Vagina (tissue), 2 donors: ENCODE measurements around the gene ADIG.

Experiments used
- CTCF ChIP-seq, 3 experiments: fragments of 450-650 bp in 2 of 3; fragments of 200-600 bp in 1 of 3; sonication (generic) in 1 of 3; IDR thresholded peaks; one replicate each; pipeline ENCODE4 v1.5.1; 2017 to 2019; ENCODE audit warnings: antibody characterized with exemption in 3 of 3, mild to moderate bottlenecking in 2 of 3, moderate library complexity in 2 of 3
- POLR2A ChIP-seq, 2 donors: fragments of 450-650 bp; IDR thresholded peaks; one replicate each; pipeline ENCODE4 v1.6.1; 2017; ENCODE audit warnings: antibody characterized with exemption in 2 of 2, mild to moderate bottlenecking in 2 of 2, moderate library complexity in 2 of 2

- TF ChIP-seq POLR2A (IDR thresholded peaks at IDR 0.05) = no peak
- peak; percentile 8 to 36 (median 35) for TF ChIP-seq CTCF (IDR thresholded peaks at IDR 0.05)
Observed at GRCh38 chr20:38633577-38634093, 52.6 kb downstream of the ADIG start.
